HG03521 (cell line): ENCODE results near the gene PCIF1.
"Not testable (repeated sequence)": the region's sequence is repeated elsewhere in the genome, so short reads cannot be mapped to it uniquely, and the experiment has no call there.

ENCODE experiments used
- ATAC-seq: cut with Tn5 transposase; IDR thresholded peaks from one replicate; pipeline ENCODE4 v1.9.1; 2021; ENCODE audit warnings: mild to moderate bottlenecking, moderate library complexity; ENCODE audit not compliant: unreplicated experiment

The PCIF1 gene

DNA sequence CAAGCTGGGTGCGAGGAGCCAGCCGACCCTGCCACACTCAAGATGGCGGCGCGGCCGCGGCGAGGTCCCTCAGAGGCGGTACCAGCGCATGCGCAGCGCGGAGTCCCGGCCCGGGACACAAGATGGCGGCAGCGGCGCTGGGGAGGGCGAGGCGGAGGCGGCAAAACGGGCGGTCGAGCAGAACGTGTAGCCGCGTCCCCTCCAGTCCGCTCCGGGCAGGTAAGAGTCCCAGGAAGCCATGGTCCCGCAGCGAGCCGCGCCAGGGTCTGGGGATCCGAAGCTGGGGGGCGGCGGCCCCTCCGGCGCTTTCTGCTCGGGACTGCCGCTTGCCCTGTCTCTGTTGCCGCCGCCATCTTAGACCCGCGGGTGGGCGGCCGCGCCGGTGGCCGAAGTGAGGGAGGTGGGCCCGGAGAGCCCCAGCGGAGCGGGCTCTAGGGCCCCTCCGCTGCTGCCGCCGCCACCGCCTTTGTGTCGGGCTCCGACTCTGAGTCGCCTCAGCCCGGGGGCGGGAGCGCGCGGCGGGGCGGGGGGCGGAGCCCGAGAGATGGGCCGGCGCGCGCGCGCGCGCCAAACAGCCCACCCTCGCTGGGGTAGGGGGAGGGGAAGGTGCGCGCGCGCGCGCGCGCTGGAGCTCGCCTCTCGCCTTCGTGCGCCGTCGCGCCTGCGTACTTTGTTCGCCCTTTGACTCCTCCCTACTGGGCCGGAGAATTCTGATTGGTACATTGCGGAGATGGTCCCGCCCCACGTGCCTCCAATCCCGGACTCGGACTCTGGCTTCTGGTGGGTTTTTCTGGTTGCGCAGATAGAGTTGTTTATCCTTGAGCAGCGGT is at the start of gene PCIF1:
PCIF1 (plus strand) TSS at position 98 of the 830 bp plus-strand sequence. CDS start 4,317 bp downstream, outside the sequence.
- ATAC-seq = peak; percentile 78

DNA sequence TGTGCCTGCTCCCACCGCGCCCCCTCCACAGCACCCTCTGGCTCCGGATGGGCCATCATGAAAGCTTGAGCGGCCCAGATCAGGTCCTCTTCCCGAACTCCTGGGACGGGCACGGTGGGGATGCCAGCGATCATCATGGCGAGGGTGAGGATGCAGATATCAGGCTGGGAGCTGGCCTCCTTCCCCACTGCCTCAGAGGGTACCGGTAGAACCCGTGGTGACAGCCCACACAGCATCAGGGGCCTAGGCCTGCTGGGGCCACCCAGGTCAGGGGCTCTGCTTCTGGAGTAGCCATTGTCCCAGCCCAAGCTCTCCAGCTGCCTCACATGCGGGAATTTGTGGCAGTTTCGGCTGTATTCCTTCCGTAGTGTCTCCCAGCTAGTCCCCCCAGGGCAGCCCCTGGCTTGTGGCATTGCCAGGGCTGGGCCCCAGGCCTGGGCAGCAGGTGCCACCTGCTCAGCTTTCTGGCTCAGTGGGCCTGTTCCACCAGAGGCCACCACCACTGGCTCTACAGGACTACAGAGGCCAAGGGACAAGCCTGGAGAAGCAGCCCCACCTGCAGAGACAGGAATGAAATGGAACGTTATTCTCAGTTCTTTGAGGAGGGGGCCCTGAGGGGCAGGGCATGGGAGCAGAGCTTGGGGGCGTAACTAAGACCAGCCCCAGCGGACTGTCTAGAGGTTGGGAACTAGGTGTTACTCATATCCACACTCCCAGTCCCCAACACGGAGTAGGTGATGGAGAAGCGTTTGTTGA is 47.7 kb upstream of the PCIF1 start:
- no peak for ATAC-seq

DNA sequence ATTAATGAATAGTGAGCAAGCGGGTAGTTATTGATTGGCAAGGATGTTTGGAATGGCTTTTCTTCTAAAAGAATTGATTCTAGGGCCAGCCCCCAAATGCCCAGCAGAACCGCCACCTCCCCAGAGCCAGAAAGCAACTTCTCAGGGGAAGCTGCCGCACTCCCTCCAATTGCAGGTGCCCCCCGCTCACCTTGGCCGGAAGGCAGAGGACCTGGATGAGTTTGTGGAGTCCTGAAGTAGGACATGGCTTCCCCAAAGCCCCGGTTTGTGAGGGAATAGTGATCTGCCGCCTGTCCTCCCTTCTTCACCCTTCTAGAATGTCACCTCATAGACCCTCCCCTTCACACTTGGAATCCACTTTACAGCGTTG is 47.2 kb upstream of the PCIF1 start, which contains the start of gene SPATA25:
SPATA25 (minus strand) TSS at position 277 of the 370 bp plus-strand sequence; CDS start at position 245, 32 bp downstream.
- no peak for ATAC-seq

DNA sequence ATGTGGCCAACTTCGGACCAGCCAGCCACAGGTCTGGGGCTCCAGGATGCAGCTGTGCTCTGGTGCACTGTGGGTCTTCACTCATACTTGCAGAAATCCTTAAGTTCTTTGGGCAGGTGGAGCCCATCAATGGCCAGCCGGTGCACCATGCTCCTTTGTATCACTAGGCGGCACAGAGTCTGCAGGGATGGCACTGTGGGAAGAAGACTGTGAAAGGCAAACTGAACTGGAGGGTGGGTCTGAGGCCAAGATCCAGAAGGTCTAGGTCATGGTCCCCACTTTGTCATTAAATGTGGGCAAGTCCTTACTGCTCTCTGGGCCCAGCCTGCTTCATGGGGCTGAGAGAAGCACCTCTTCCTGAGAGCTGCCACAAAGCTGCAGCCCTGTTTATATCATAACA is 45.8 kb upstream of the PCIF1 start:
- ATAC-seq = no peak

GRCh38 chr20:45890077-45890984 is 44.2 kb upstream of the PCIF1 start:
- peak; percentile 16 for ATAC-seq

GRCh38 chr20:45890985-45891983 is 43.2 kb upstream of the PCIF1 start, which contains the start of the genes CTSA and NEURL2:
TSS of gene CTSA (plus strand) at chr20:45891335. CDS start at chr20:45891569, 234 bp downstream.
TSS of gene NEURL2 (minus strand) at chr20:45891208. CDS start at chr20:45890991, 217 bp downstream.
- ATAC-seq = peak; percentile 71

DNA sequence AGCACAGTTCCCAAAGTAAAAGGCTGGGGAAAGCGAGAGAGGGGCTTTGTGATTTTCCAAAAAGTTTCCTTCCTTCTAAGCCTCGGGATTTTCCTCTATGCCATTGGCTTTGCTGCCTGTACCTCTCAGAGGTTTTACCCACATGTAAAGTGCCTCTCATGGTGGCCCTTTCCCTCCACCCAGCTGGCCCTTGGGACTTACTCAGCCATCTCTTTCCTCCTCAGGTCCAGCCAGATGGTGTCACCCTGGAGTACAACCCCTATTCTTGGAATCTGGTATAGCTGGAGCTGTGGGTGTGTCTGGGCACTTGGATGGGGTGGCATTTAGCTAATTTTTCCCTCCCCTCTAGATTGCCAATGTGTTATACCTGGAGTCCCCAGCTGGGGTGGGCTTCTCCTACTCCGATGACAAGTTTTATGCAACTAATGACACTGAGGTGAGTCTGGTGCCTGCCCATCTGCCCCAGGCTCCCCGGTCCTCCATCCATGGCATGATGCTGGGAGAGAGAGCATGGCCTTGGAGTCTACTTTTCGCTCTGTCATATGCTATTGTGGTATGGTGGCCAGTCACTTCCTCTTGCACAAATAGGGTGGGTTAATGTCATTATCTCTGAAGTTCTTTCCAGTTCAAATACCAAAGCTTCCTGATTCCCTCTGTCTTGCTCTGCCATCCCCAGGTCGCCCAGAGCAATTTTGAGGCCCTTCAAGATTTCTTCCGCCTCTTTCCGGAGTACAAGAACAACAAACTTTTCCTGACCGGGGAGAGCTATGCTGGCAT is 42.2 kb upstream of the PCIF1 start:
- no peak for ATAC-seq

DNA sequence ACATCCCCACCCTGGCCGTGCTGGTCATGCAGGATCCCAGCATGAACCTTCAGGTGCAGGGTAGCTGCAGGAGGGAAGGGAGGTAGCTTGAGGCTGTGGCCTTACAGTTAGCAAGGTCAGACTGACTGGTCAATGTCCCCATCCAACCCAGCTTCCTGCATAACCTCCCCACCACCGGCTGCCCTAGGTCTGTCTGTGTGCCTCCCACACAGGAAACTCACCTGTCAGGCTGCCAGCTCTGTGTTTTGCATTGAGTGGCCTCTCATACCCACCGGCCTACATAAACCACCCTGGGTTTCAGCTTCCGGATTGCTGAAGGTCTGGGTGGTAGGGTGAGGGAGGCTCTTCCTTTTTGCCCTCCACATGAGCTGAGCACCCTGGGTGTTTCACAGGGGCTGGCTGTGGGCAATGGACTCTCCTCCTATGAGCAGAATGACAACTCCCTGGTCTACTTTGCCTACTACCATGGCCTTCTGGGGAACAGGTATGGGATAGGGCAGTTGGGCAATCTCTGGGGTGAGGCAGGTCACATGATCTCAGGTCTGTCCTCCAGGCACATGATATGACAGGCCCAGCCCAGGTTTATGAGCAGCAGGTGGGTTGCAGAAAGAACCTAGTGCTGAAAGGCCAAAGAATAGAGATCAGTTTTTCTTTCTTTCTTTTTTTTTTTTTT is 41.5 kb upstream of the PCIF1 start:
- ATAC-seq = no peak

DNA sequence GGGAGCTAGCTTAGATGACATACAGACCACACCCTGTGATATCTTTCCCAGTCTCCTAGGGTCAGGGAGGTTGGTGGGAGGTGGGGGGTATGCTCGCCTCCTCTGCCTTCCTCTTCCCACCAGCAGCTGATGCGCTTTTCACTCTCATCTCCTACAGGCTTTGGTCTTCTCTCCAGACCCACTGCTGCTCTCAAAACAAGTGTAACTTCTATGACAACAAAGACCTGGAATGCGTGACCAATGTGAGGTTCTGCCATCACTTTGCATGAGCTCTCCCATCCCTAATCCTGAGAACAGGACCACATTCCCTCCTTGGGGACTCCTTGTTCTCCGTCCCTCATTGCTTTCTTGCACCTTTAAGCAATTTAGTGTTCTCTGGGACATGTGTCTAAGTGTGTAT is 40.7 kb upstream of the PCIF1 start:
- ATAC-seq = no peak

GRCh38 chr20:45894797-45895196 is 39.7 kb upstream of the PCIF1 start:
- ATAC-seq = no peak

GRCh38 chr20:45896641-45897161 is 37.8 kb upstream of the PCIF1 start:
- no peak for ATAC-seq

GRCh38 chr20:45897289-45897688 is 37.2 kb upstream of the PCIF1 start:
- ATAC-seq = no peak

DNA sequence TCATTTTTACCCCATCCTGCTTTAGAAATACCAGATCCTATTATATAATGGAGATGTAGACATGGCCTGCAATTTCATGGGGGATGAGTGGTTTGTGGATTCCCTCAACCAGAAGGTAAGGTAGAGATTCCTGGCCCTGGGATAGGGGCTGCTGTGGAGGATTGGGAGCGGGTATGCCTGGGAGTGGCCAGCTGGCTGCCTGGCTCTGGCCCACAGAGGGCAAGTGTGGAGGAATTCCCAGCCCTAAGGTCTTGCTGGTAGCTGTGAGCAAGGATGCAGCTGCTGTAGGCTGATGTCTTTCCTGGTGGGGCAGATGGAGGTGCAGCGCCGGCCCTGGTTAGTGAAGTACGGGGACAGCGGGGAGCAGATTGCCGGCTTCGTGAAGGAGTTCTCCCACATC is 36.8 kb upstream of the PCIF1 start:
- ATAC-seq = no peak

DNA sequence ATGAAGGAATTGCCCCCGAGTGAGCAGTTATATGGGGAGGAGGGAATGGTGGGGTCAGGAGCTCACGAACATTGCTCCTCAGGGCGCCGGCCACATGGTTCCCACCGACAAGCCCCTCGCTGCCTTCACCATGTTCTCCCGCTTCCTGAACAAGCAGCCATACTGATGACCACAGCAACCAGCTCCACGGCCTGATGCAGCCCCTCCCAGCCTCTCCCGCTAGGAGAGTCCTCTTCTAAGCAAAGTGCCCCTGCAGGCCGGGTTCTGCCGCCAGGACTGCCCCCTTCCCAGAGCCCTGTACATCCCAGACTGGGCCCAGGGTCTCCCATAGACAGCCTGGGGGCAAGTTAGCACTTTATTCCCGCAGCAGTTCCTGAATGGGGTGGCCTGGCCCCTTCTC is 36.2 kb upstream of the PCIF1 start:
- ATAC-seq = no peak

GRCh38 chr20:45899046-45899835 is 35.2 kb upstream of the PCIF1 start:
- no peak for ATAC-seq

DNA sequence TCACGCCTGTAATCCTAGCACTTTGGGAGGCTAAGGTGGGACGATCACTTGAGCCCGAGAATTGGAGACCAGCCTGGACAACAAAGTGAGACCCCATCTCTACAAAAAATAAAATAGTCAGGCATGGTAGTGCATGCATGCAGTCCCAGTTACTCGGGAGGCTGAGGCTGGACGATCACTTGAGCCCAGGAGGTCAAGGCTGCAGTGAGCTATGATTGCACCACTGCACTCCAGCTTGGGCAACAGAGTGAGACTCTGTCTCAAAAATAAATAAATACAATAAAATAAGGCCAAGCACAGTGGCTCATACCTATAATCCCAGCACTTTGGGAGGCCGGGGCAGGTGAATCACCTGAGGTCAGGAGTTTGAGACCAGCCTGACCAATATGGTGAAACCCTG is 33.2 kb upstream of the PCIF1 start:
- ATAC-seq = not testable (repeated sequence)

DNA sequence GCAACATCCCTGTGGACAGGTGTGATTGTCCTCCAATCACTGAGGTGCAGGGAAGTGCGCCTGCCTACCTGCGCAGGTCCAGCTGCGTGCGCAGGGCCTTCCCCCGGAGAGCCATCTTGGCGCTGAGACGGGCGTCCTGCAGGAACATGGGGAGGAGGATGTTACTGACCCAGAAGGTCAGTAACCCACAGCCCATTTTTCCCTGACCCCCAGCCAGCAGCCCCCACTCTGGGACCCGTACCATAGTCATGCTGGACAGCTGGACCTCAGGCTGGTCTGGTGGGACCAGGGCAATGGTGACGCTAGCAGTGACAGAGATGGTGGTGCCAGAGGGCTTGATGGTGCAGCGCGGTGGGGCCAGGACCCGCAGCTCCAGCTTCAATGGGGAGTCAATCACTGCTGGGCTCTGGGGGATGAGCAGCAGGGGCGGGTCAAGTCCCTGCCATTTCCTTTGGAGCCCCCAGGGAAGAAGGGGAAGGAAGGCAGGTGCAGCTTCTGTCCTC is 32.2 kb upstream of the PCIF1 start:
- ATAC-seq = no peak
